ENCODE data around the gene TANC2. TPM values are rescaled to one million over a fixed set of nuclear protein-coding genes. Genes with fewer than 3 reads are reported as not detected.

Gene TANC2
- total and polyA plus RNA-seq, 2 of the 8 experiments (the other 6 are each of a cell fraction or from before 2014, with no cell fraction given), result 5.7 to 21.9 TPM

DNA sequence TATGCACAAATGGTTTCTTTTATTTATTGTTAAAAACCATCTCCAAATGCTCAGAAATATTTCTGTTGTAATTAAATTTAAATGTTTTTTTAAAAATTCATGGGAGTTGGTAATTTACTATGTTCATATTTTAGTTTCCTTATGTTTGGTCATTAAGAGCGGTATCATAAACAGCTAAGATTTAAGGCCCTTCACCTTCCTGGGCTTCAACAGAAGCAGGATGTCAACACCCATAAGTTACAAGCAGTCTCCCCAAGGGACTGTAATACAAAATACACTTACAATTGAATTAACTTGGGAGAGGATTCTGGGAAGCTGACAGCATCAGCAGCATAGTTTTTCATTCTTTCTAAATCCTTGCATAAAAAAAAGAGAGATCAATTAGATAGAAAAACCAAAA is 30.9 kb upstream of the TANC2 start (continued):
- TF ChIP-seq KDM1A (IDR thresholded peaks at IDR 0.05; ENCODE audit: borderline replicate concordance, low read length) (no peak), SUZ12 (IDR thresholded peaks at IDR 0.05; ENCODE audit: low read length) (no peak), CHD7 (IDR thresholded peaks at IDR 0.05; ENCODE audit: insufficient replicate concordance, low read length) (no peak), HDAC6 (IDR thresholded peaks at IDR 0.05; ENCODE audit: low read depth, low read length) (no peak), MAFK (IDR thresholded peaks at IDR 0.05; ENCODE audit: low read depth, low read length) (no peak), TAF7 (optimal IDR thresholded peaks at IDR 0.05; ENCODE audit: borderline replicate concordance, low read depth, low read length) (no peak)

Data from H1 (cell line).